Measurements from ENCODE around the gene TTLL6. TPM values are rescaled to one million over a fixed set of nuclear protein-coding genes. Genes with fewer than 3 reads are reported as not detected.
"Not testable (repeated sequence)": the region's sequence is repeated elsewhere in the genome, so short reads cannot be mapped to it uniquely, and the experiment has no call there.

The TTLL6 gene
- not detected for polyA plus RNA-seq (ENCODE audit: low read depth in 6 of 6)

GRCh38 chr17:48816774-48817590 lies at the start of gene TTLL6:
Gene TTLL6, minus strand, starts transcription at chr17:48817229. Its CDS starts 157 bp downstream, at chr17:48817072.
- H3K36me3 Mint-ChIP-seq: no peaks in the 10 kb centered on the region
- H3K9me3 Mint-ChIP-seq: no peaks in the 10 kb centered on the region
- peak within 1 kb of the TSS; percentile 73 to 90 (median 88) for H3K4me3 Mint-ChIP-seq
- H3K4me1 Mint-ChIP-seq: peaks cover 11 to 27% (median 27%) of the 10 kb centered on the region in 3 donors
- ATAC-seq (ENCODE audit: low read depth in 2 of 2) (peak; percentile 93 to 94), DNase-seq (peak; percentile 60)
- H3K27ac Mint-ChIP-seq: peak within 1 kb of the TSS in 5 of 6 donors; percentile 3 to 59 (median 35)
- H3K27me3 Mint-ChIP-seq: peaks cover 15 to 36% (median 23%) of the 10 kb centered on the region in 3 donors

- Mint-ChIP-seq H3K4me1 (no peaks in the 10 kb centered on the region), H3K4me3 (peak overlapping the region in 1 of 8 donors; percentile 45), H3K9me3 (no peaks in the 10 kb centered on the region), H3K27ac (no peak overlapping the region), H3K27me3 (no peaks in the 10 kb centered on the region), H3K36me3 (peaks cover 7 to 15% of the 10 kb centered on the region in 2 donors)
- no peak for ATAC-seq (ENCODE audit: low read depth in 2 of 2)
- no peak for DNase-seq
Observed at GRCh38 chr17:48860456-48860855, 43.4 kb upstream of the TTLL6 start.

GRCh38 chr17:48860034-48860433 lies 43.0 kb upstream of the TTLL6 start:
- Mint-ChIP-seq H3K27me3 (no peaks in the 10 kb centered on the region), H3K36me3 (peaks cover 10 to 19% of the 10 kb centered on the region in 2 donors), H3K4me1 (no peaks in the 10 kb centered on the region), H3K9me3 (no peaks in the 10 kb centered on the region), H3K27ac (no peak overlapping the region), H3K4me3 (no peak overlapping the region)
- DNase-seq (no peak), ATAC-seq (ENCODE audit: low read depth in 2 of 2) (no peak)

GRCh38 chr17:48856122-48856821 lies 39.2 kb upstream of the TTLL6 start:
- no peaks in the 10 kb centered on the region for H3K4me1 Mint-ChIP-seq
- H3K9me3 Mint-ChIP-seq: no peaks in the 10 kb centered on the region
- no peaks in the 10 kb centered on the region for H3K27me3 Mint-ChIP-seq
- no peak for ATAC-seq (ENCODE audit: low read depth in 2 of 2)
- H3K36me3 Mint-ChIP-seq: peaks cover 25 to 29% of the 10 kb centered on the region in 2 donors
- no peak for DNase-seq
- no peak overlapping the region for H3K27ac Mint-ChIP-seq
- H3K4me3 Mint-ChIP-seq: no peak overlapping the region

GRCh38 chr17:48854774-48855476 lies 37.9 kb upstream of the TTLL6 start:
- Mint-ChIP-seq H3K27ac (peak overlapping the region in 2 of 6 donors; percentile 12 to 16), H3K36me3 (peaks cover 22 to 31% of the 10 kb centered on the region in 2 donors), H3K4me3 (no peak overlapping the region), H3K4me1 (peaks cover 0 to 5% (median 0%) of the 10 kb centered on the region in 3 donors), H3K9me3 (no peaks in the 10 kb centered on the region), H3K27me3 (no peaks in the 10 kb centered on the region)
- no peak for DNase-seq
- no peak for ATAC-seq (ENCODE audit: low read depth in 2 of 2)

GRCh38 chr17:48850792-48851323 lies 33.8 kb upstream of the TTLL6 start:
- DNase-seq (no peak), ATAC-seq (ENCODE audit: low read depth in 2 of 2) (no peak)
- Mint-ChIP-seq H3K4me1 (peaks cover 0 to 5% (median 0%) of the 10 kb centered on the region in 3 donors), H3K27ac (peak overlapping the region in 1 of 6 donors; percentile 64), H3K27me3 (no peaks in the 10 kb centered on the region), H3K9me3 (no peaks in the 10 kb centered on the region), H3K4me3 (no peak overlapping the region), H3K36me3 (peaks cover 28 to 41% of the 10 kb centered on the region in 2 donors)

- no peak for DNase-seq
- Mint-ChIP-seq H3K36me3 (peaks cover 8 to 13% of the 10 kb centered on the region in 2 donors), H3K27me3 (no peaks in the 10 kb centered on the region), H3K4me3 (peak overlapping the region in 5 of 8 donors; percentile 5 to 44 (median 9)), H3K4me1 (peaks cover 23 to 36% (median 31%) of the 10 kb centered on the region in 3 donors), H3K27ac (peak overlapping the region in 4 of 6 donors; percentile 32 to 87 (median 50)), H3K9me3 (no peaks in the 10 kb centered on the region)
- ATAC-seq (ENCODE audit: low read depth in 2 of 2): no peak
Observed at GRCh38 chr17:48843187-48843900, 26.3 kb upstream of the TTLL6 start.

- Mint-ChIP-seq H3K27me3 (no peaks in the 10 kb centered on the region), H3K9me3 (no peaks in the 10 kb centered on the region), H3K4me3 (peak overlapping the region in 3 of 8 donors; percentile 5 to 49 (median 44)), H3K4me1 (peaks cover 27 to 42% (median 37%) of the 10 kb centered on the region in 3 donors), H3K27ac (peak overlapping the region in 5 of 6 donors; percentile 49 to 87 (median 81)), H3K36me3 (peaks cover 7 to 8% of the 10 kb centered on the region in 2 donors)
- ATAC-seq (ENCODE audit: low read depth in 2 of 2): no peak
- DNase-seq: no peak
Observed at GRCh38 chr17:48842746-48843145, 25.7 kb upstream of the TTLL6 start.

- H3K27ac Mint-ChIP-seq: peak overlapping the region; percentile 81 to 97 (median 94)
Observed at GRCh38 chr17:48841395-48841831, 24.4 kb upstream of the TTLL6 start.

GRCh38 chr17:48840441-48840840 lies 23.4 kb upstream of the TTLL6 start:
- Mint-ChIP-seq H3K27me3 (no peaks in the 10 kb centered on the region), H3K9me3 (no peaks in the 10 kb centered on the region), H3K4me3 (peak overlapping the region in 2 of 8 donors; percentile 10 to 35), H3K27ac (peak overlapping the region in 4 of 6 donors; percentile 29 to 91 (median 64)), H3K36me3 (peaks cover 7 to 8% of the 10 kb centered on the region in 2 donors), H3K4me1 (peaks cover 39 to 65% (median 60%) of the 10 kb centered on the region in 3 donors)
- ATAC-seq (ENCODE audit: low read depth in 2 of 2): no peak
- no peak for DNase-seq

More at GRCh38 chr17:48841395-48841831, 24.4 kb upstream of the TTLL6 start:
- Mint-ChIP-seq H3K4me3 (peak overlapping the region; percentile 65 to 90 (median 86)), H3K36me3 (peaks cover 7 to 8% of the 10 kb centered on the region in 2 donors), H3K27me3 (no peaks in the 10 kb centered on the region), H3K4me1 (peaks cover 34 to 55% (median 50%) of the 10 kb centered on the region in 3 donors), H3K9me3 (no peaks in the 10 kb centered on the region)
- peak; percentile 98 to 99 for ATAC-seq (ENCODE audit: low read depth in 2 of 2)
- DNase-seq: peak; percentile 68

GRCh38 chr17:48837458-48837857 lies 20.4 kb upstream of the TTLL6 start:
- peak overlapping the region; percentile 23 to 89 (median 72) for H3K4me3 Mint-ChIP-seq
- peak overlapping the region in 5 of 6 donors; percentile 10 to 89 (median 81) for H3K27ac Mint-ChIP-seq
- not testable (repeated sequence) for H3K27me3 Mint-ChIP-seq, H3K36me3 Mint-ChIP-seq, H3K9me3 Mint-ChIP-seq
- DNase-seq (peak; percentile 29), ATAC-seq (ENCODE audit: low read depth in 2 of 2) (peak; percentile 17 to 31)
- H3K4me1 Mint-ChIP-seq: peaks cover 42 to 92% (median 76%) of the 10 kb centered on the region in 3 donors

GRCh38 chr17:48835971-48836370 lies 18.9 kb upstream of the TTLL6 start:
- Mint-ChIP-seq H3K9me3 (no peaks in the 10 kb centered on the region), H3K27me3 (no peaks in the 10 kb centered on the region), H3K4me1 (peaks cover 36 to 89% (median 74%) of the 10 kb centered on the region in 3 donors), H3K27ac (peak overlapping the region in 1 of 6 donors; percentile 14), H3K4me3 (peak overlapping the region in 2 of 8 donors; percentile 16 to 37), H3K36me3 (no peaks in the 10 kb centered on the region)
- ATAC-seq (ENCODE audit: low read depth in 2 of 2) (no peak), DNase-seq (no peak)

Data from naive B cell (primary cell).